GM19395 (cell line): ENCODE results near the gene TNFAIP1.
"Not testable (repeated sequence)": the region's sequence is repeated elsewhere in the genome, so short reads cannot be mapped to it uniquely, and the experiment has no call there.

Source experiments
- ATAC-seq: cut with Tn5 transposase; IDR thresholded peaks from one replicate; pipeline ENCODE4 v1.9.1; 2021; ENCODE audit warnings: mild to moderate bottlenecking, moderate library complexity; ENCODE audit not compliant: unreplicated experiment

The TNFAIP1 gene

GRCh38 chr17:28324781-28325180 is 10.8 kb upstream of the TNFAIP1 start:
- no peak for ATAC-seq

- no peak for ATAC-seq
These were observed 10.3 kb upstream of the TNFAIP1 start for GRCh38 chr17:28325211-28325610.

- no peak for ATAC-seq
These were observed 9.4 kb upstream of the TNFAIP1 start for GRCh38 chr17:28326114-28326513.

- peak; percentile 72 for ATAC-seq
These were observed 8.4 kb upstream of the TNFAIP1 start for GRCh38 chr17:28327031-28327607.

GRCh38 chr17:28327709-28328108 is 7.9 kb upstream of the TNFAIP1 start:
- ATAC-seq = no peak

GRCh38 chr17:28328325-28328724 is 7.2 kb upstream of the TNFAIP1 start:
- ATAC-seq = no peak

- ATAC-seq = no peak
These were observed 4.9 kb upstream of the TNFAIP1 start for GRCh38 chr17:28330671-28331070.

- no peak for ATAC-seq
These were observed 3.6 kb upstream of the TNFAIP1 start for GRCh38 chr17:28331891-28332420.

- no peak for ATAC-seq
These were observed 2.3 kb upstream of the TNFAIP1 start for GRCh38 chr17:28333083-28333746.

GRCh38 chr17:28334171-28334570 is 1.4 kb upstream of the TNFAIP1 start:
- ATAC-seq = no peak

- ATAC-seq = peak; percentile 3
These were observed 828 bp upstream of the TNFAIP1 start for GRCh38 chr17:28334666-28335200.

- no peak for ATAC-seq
These were observed 654 bp downstream of the TNFAIP1 start for GRCh38 chr17:28335959-28336871.

- ATAC-seq = no peak
These were observed 2.7 kb downstream of the TNFAIP1 start for GRCh38 chr17:28338056-28338768.

- not testable (repeated sequence) for ATAC-seq
These were observed 3.2 kb downstream of the TNFAIP1 start for GRCh38 chr17:28338769-28339212.

- ATAC-seq = no peak
These were observed 3.9 kb downstream of the TNFAIP1 start for GRCh38 chr17:28339431-28339830.

GRCh38 chr17:28340374-28340773 is 4.8 kb downstream of the TNFAIP1 start:
- ATAC-seq = no peak

GRCh38 chr17:28341516-28341915 is 6.0 kb downstream of the TNFAIP1 start:
- no peak for ATAC-seq

- no peak for ATAC-seq
These were observed 6.8 kb downstream of the TNFAIP1 start for GRCh38 chr17:28342313-28342712.

GRCh38 chr17:28343491-28343932 is 8.0 kb downstream of the TNFAIP1 start:
- no peak for ATAC-seq

GRCh38 chr17:28344011-28344410 is 8.4 kb downstream of the TNFAIP1 start:
- ATAC-seq = no peak
